HCT116 (cell line): Measurements from ENCODE around the gene BPIFA1. TPM values are rescaled to one million over a fixed set of nuclear protein-coding genes. Genes with fewer than 3 reads are reported as not detected.

Source experiments
- ATAC-seq: fragments of 200-7000 bp; cut with Tn5 transposase; 2 replicates; pipeline ENCODE4 v1.9.1; 2020; ENCODE audit warnings: mild to moderate bottlenecking, moderate library complexity
- BruUV-seq: library from RNA; stranded (reverse); fragments of 400-500 nt; replicated peaks from 2 replicates; lab custom pipeline; 2021; lab: Mats Ljungman, UMichigan
- CTCF ChIA-PET: fragments of 300-600 bp; sonication (Branson Sonifier 250); formaldehyde crosslinking; loops from one replicate; lab custom pipeline; 2021; ENCODE audit warnings: antibody characterized with exemption; lab: Charles Lee
- POLR2A ChIA-PET: fragments of 300-600, 350-600 bp; sonication (Branson Sonifier 250); formaldehyde crosslinking; loops from one replicate; lab custom pipeline; 2021; ENCODE audit warnings: antibody characterized with exemption; lab: Charles Lee
- RAD21 ChIA-PET, 2 experiments: fragments of 300-600 bp; sonication (Branson Sonifier 250); formaldehyde crosslinking; loops; one replicate each; lab custom pipeline; 2023; ENCODE audit warnings: low total read pairs in 2 of 2; ENCODE audit not compliant: uncharacterized antibody in 2 of 2, unreplicated experiment in 2 of 2, low non-redundant PET in 1 of 2; lab: Charles Lee
- DNase-seq: peaks from one replicate; pipeline ENCODE4 v3.0.0-alpha.2; 2010; ENCODE audit warnings: low read depth, low spot score
- H2AFZ ChIP-seq: fragments of 200-600 bp; shearing (Covaris generic), sonication (generic); 2 replicates; pipeline ENCODE4 v1.6.1; 2017; ENCODE audit warnings: low read depth, mixed run types, mixed read lengths, antibody characterized with exemption, low read length; ENCODE audit not compliant: poor library complexity, severe bottlenecking
- H3K27ac ChIP-seq: 2 replicates; pipeline ENCODE4 v1.5.1; 2012; ENCODE audit warnings: low read depth, low read length
- H3K27me3 ChIP-seq: fragments of 200-600 bp; sonication (generic); 2 replicates; pipeline ENCODE4 v1.6.1; 2016; ENCODE audit warnings: mixed run types, low read length, mixed read lengths; ENCODE audit not compliant: insufficient read depth
- H3K36me3 ChIP-seq, 2 experiments: fragments of 200-500 bp in 1 of 2; fragments of 200-600 bp in 1 of 2; sonication (Bioruptor generic) in 1 of 2; sonication (generic) in 1 of 2; 2 replicates each; pipeline versions ENCODE4 v1.5.1 to v1.6.1; 2014 to 2016; ENCODE audit warnings: low read length in 2 of 2, inconsistent platforms in 1 of 2, mixed read lengths in 1 of 2, mixed run types in 1 of 2; ENCODE audit not compliant: insufficient read depth in 2 of 2, control insufficient read depth in 1 of 2
- H3K4me1 ChIP-seq, 2 experiments: fragments of 200-600 bp in 1 of 2; sonication (generic) in 1 of 2; 2 replicates each; pipeline versions ENCODE4 v1.5.1 to v1.6.1; 2012 to 2017; ENCODE audit warnings: low read length in 2 of 2, inconsistent platforms in 1 of 2, mild to moderate bottlenecking in 1 of 2, mixed read lengths in 1 of 2, mixed run types in 1 of 2, moderate library complexity in 1 of 2; ENCODE audit not compliant: insufficient read depth in 2 of 2, control insufficient read depth in 1 of 2
- H3K4me2 ChIP-seq: fragments of 200-600 bp; sonication (generic); 2 replicates; pipeline ENCODE4 v1.6.1; 2017; ENCODE audit warnings: mixed run types, low read length, mixed read lengths
- H3K4me3 ChIP-seq, 2 experiments: fragments of 200-600 bp in 1 of 2; sonication (generic) in 1 of 2; replicated peaks in 1 of 2; 2 replicates each; pipeline ENCODE4 v1.5.1; 2011 to 2016; ENCODE audit warnings: low read length in 2 of 2, control low read depth in 1 of 2, low read depth in 1 of 2, mild to moderate bottlenecking in 1 of 2, mixed read lengths in 1 of 2, mixed run types in 1 of 2
- H3K79me2 ChIP-seq: fragments of 200-600 bp; sonication (generic); 2 replicates; pipeline ENCODE4 v1.6.1; 2017; ENCODE audit warnings: mild to moderate bottlenecking, mixed run types, low read length, moderate library complexity, mixed read lengths; ENCODE audit not compliant: insufficient read depth
- H3K9ac ChIP-seq: fragments of 200-600 bp; sonication (generic); 2 replicates; pipeline ENCODE4 v1.6.1; 2016; ENCODE audit warnings: low read length, mixed read lengths
- H3K9me2 ChIP-seq: fragments of 200-600 bp; sonication (generic), shearing (Covaris generic); 2 replicates; pipeline ENCODE4 v1.6.1; 2017; ENCODE audit warnings: mixed run types, mild to moderate bottlenecking, moderate library complexity; ENCODE audit not compliant: insufficient read depth
- H3K9me3 ChIP-seq, 2 experiments: fragments of 200-500 bp in 1 of 2; fragments of 200-600 bp in 1 of 2; sonication (Bioruptor generic) in 1 of 2; sonication (generic) in 1 of 2; 2 replicates each; pipeline ENCODE4 v1.6.1; 2014 to 2017; ENCODE audit warnings: low read length in 2 of 2, mixed read lengths in 2 of 2, inconsistent platforms in 1 of 2, low read depth in 1 of 2, mild to moderate bottlenecking in 1 of 2, mixed run types in 1 of 2, moderate library complexity in 1 of 2; ENCODE audit not compliant: control insufficient read depth in 1 of 2, insufficient read depth in 1 of 2
- H4K20me1 ChIP-seq: fragments of 200-600 bp; sonication (generic), shearing (Covaris generic); 2 replicates; pipeline ENCODE4 v1.6.1; 2017; ENCODE audit warnings: mixed run types, mild to moderate bottlenecking, moderate library complexity; ENCODE audit not compliant: insufficient read depth
- CEBPB ChIP-seq: IDR thresholded peaks from 2 replicates; pipeline ENCODE4 v1.6.1; 2012; ENCODE audit warnings: low read depth
- ELF1 ChIP-seq: IDR thresholded peaks from 2 replicates; pipeline ENCODE4 v1.6.1; 2012; ENCODE audit warnings: low read depth, borderline replicate concordance
- EZH2phosphoT487 ChIP-seq: fragments of 200-600 bp; IDR thresholded peaks from 2 replicates; pipeline ENCODE4 v1.6.1; 2018; ENCODE audit warnings: antibody characterized with exemption, borderline replicate concordance
- POLR2A ChIP-seq: IDR thresholded peaks from 2 replicates; pipeline ENCODE4 v1.7.0; 2011; ENCODE audit warnings: borderline replicate concordance; ENCODE audit not compliant: insufficient read depth, insufficient read length; ENCODE audit errors: extremely low read depth
- SIN3A ChIP-seq: IDR thresholded peaks from 2 replicates; pipeline ENCODE4 v1.6.1; 2012; ENCODE audit warnings: low read depth
- SP1 ChIP-seq: IDR thresholded peaks from 2 replicates; pipeline ENCODE4 v1.6.1; 2012; ENCODE audit warnings: low read depth
- YY1 ChIP-seq: IDR thresholded peaks from 2 replicates; pipeline ENCODE4 v1.6.1; 2011; ENCODE audit warnings: low read length, low read depth, moderate library complexity, mild to moderate bottlenecking; ENCODE audit not compliant: insufficient replicate concordance; ENCODE audit errors: extremely low read depth
- intact Hi-C: fragments of 100-400 bp; cut with micrococcal nuclease; formaldehyde crosslinking; loops from 2 replicates; pipeline ENCODE4 v1.10.0; 2022
- total RNA-seq: library from RNA; stranded (reverse); gene quantifications from one replicate; pipeline ENCODE4 v1.2.1, GENCODE V29; 2021; ENCODE audit not compliant: unreplicated experiment

Gene BPIFA1
- total RNA-seq, 1 experiment from 2014 or later: not detected

DNA sequence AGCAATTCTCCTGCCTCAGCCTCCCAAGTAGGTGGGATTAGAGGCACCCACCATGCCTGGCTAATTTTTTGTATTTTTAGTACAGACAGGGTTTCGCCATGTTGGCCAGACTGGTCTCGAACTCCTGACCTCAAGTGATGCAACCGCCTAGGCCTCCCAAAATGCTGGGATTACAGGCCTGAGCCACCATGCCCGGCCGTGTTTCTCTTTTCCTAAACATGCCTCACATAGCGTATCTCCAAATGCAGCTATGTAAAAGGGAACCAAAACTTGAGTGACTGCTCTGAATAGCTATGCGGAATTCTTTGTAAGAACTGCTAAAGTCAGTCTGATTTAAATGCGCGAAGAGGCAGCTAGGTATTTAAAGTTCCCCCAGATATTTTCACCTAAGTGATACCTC lies 47.4 kb upstream of the BPIFA1 start:
- no peaks in the 10 kb centered on the region for H3K4me1 ChIP-seq
- no peak overlapping the region for H2AFZ ChIP-seq
- ChIA-PET CTCF (no interaction called here), RAD21 (no interaction called here), POLR2A (no interaction called here)
- peaks cover 34% of the 10 kb centered on the region for H3K27me3 ChIP-seq
- H3K27ac ChIP-seq: no peak overlapping the region
- intact Hi-C loops: no loop called here
- DNase-seq (no peak), ATAC-seq (no peak)
- no TSS peak for BruUV-seq
- H3K4me2 ChIP-seq: no peak overlapping the region
- H3K9me2 ChIP-seq: no peaks in the 10 kb centered on the region
- H3K79me2 ChIP-seq: no peaks in the 10 kb centered on the region
- H3K36me3 ChIP-seq: no peaks in the 10 kb centered on the region
- H3K9ac ChIP-seq: no peak overlapping the region
- H3K4me3 ChIP-seq: no peak overlapping the region
- TF ChIP-seq CEBPB: no peak
- TF ChIP-seq EZH2phosphoT487: no peak
- TF ChIP-seq SIN3A: no peak
- no peak for TF ChIP-seq YY1
- TF ChIP-seq POLR2A: no peak
- TF ChIP-seq SP1: no peak
- no peaks in the 10 kb centered on the region for H4K20me1 ChIP-seq
- H3K9me3 ChIP-seq: no peaks in the 10 kb centered on the region

DNA sequence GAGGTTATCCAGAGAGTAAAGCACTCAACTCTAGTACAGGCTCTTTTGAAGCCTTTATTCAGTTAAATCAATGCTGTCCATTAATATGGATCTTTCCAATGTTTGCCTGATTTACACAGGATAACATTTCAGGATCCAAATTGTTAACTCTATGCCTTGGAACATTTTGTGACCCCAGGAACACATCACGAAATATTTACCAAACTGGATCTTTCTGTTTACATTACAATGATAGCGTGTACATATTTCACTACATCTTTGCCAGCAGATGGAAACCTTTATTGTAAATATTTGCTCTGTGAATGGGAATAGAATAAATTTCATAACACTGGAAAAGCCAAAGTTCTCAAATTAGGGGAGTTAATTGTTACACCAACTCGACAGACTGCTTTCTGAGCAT lies 44.3 kb upstream of the BPIFA1 start:
- no peaks in the 10 kb centered on the region for H3K9me2 ChIP-seq
- TF ChIP-seq ELF1: no peak
- ChIA-PET POLR2A (no interaction called here), RAD21 (no interaction called here), CTCF (no interaction called here)
- no peaks in the 10 kb centered on the region for H4K20me1 ChIP-seq
- DNase-seq (no peak), ATAC-seq (no peak)
- intact Hi-C loops: no loop called here
- H3K79me2 ChIP-seq: no peaks in the 10 kb centered on the region
- H3K27me3 ChIP-seq: peaks cover 59% of the 10 kb centered on the region
- H3K9me3 ChIP-seq: no peaks in the 10 kb centered on the region
- BruUV-seq: no TSS peak
- H3K36me3 ChIP-seq: no peaks in the 10 kb centered on the region
- no peak overlapping the region for H3K27ac ChIP-seq
- H3K4me2 ChIP-seq: no peak overlapping the region
- no peak overlapping the region for H2AFZ ChIP-seq
- no peak overlapping the region for H3K4me3 ChIP-seq
- H3K9ac ChIP-seq: no peak overlapping the region
- H3K4me1 ChIP-seq: no peaks in the 10 kb centered on the region
